PC-9 (cell line): ENCODE data around the gene CDC40. TPM values are rescaled to one million over a fixed set of nuclear protein-coding genes. Genes with fewer than 3 reads are reported as not detected.

Source experiments
- BruUV-seq: library from RNA; stranded (reverse); fragments of 400-500 nt; replicated peaks from 2 replicates; lab custom pipeline; 2021; lab: Mats Ljungman, UMichigan
- CTCF ChIA-PET: fragments of 300-600 bp; sonication (Branson Sonifier 250); formaldehyde crosslinking; loops from one replicate; lab custom pipeline; 2022; ENCODE audit warnings: antibody characterized with exemption; lab: Charles Lee
- POLR2A ChIA-PET: fragments of 300-600 bp; sonication (Branson Sonifier 250); formaldehyde crosslinking; loops from one replicate; lab custom pipeline; 2022; ENCODE audit warnings: antibody characterized with exemption; ENCODE audit not compliant: unreplicated experiment; lab: Charles Lee
- DNase-seq, 2 experiments: peaks; one replicate each; pipeline versions ENCODE4 v3.0.0 to v3.0.0-alpha.2; 2015 to 2022; ENCODE audit warnings: mixed read lengths in 1 of 2
- H2AFZ ChIP-seq: fragments of 200-600 bp; sonication (generic); 2 replicates; pipeline ENCODE4 v1.8.1; 2017; ENCODE audit warnings: antibody characterized with exemption
- H3F3A ChIP-seq: fragments of 200-600 bp; sonication (generic); 2 replicates; pipeline ENCODE4 v1.8.1; 2017; ENCODE audit warnings: antibody characterized with exemption, mild to moderate bottlenecking, low read depth; ENCODE audit not compliant: insufficient read depth
- H3K27ac ChIP-seq: fragments of 200-600 bp; sonication (generic); 2 replicates; pipeline ENCODE4 v1.6.1; 2016; ENCODE audit warnings: mixed run types
- H3K27me3 ChIP-seq: fragments of 200-600 bp; sonication (generic); 2 replicates; pipeline ENCODE4 v1.6.1; 2016; ENCODE audit warnings: low read depth, mixed run types; ENCODE audit not compliant: insufficient read depth
- H3K36me3 ChIP-seq: fragments of 200-600 bp; sonication (generic); 2 replicates; pipeline ENCODE4 v1.6.1; 2016; ENCODE audit warnings: low read depth, mixed run types
- H3K4me1 ChIP-seq: fragments of 200-600 bp; sonication (generic); replicated peaks from 2 replicates; pipeline ENCODE4 v1.6.1; 2016; ENCODE audit warnings: mixed run types; ENCODE audit not compliant: insufficient read depth
- H3K4me2 ChIP-seq: fragments of 200-600 bp; sonication (generic); 2 replicates; pipeline ENCODE4 v1.6.1; 2017; ENCODE audit warnings: mixed run types
- H3K4me3 ChIP-seq: fragments of 200-600 bp; sonication (generic); 2 replicates; pipeline ENCODE4 v1.6.1; 2016; ENCODE audit warnings: mixed run types
- H3K79me2 ChIP-seq: fragments of 200-600 bp; sonication (generic); 2 replicates; pipeline ENCODE4 v1.6.1; 2017; ENCODE audit warnings: low read depth, mixed run types
- H3K9me2 ChIP-seq: fragments of 200-600 bp; sonication (generic); 2 replicates; pipeline ENCODE4 v1.8.1; 2017; ENCODE audit warnings: mild to moderate bottlenecking; ENCODE audit not compliant: insufficient read depth
- H3K9me3 ChIP-seq: fragments of 200-600 bp; sonication (generic); 2 replicates; pipeline ENCODE4 v1.8.1; 2016; ENCODE audit warnings: low read depth; ENCODE audit not compliant: insufficient read depth
- H4K20me1 ChIP-seq: fragments of 200-600 bp; sonication (generic); 2 replicates; pipeline ENCODE4 v1.8.1; 2017; ENCODE audit not compliant: insufficient read depth
- CTCF ChIP-seq: fragments of 200-600 bp; sonication (generic); conservative IDR thresholded peaks from 2 replicates; pipeline ENCODE4 v1.6.1; 2017; ENCODE audit warnings: mixed run types, antibody characterized with exemption, mild to moderate bottlenecking, moderate library complexity
- EZH2 ChIP-seq: fragments of 200-600 bp; sonication (generic); IDR thresholded peaks from 2 replicates; pipeline ENCODE4 v1.8.0; 2017; ENCODE audit warnings: antibody characterized with exemption, low read depth
- intact Hi-C: fragments of 100-400 bp; cut with micrococcal nuclease; formaldehyde crosslinking; loops from one replicate; pipeline ENCODE4 v1.10.0; 2022; ENCODE audit not compliant: unreplicated experiment
- total RNA-seq: library from RNA; stranded (reverse); gene quantifications from 2 replicates; pipeline ENCODE4 v1.2.3, GENCODE V29; 2021

CDC40 gene
- total RNA-seq, 1 experiment from 2014 or later: 18.3 TPM

GRCh38 chr6:110214338-110214737 lies 34.1 kb downstream of the CDC40 start:
- Histone ChIP-seq H3K4me3 (no peak overlapping the region), H3K27ac (no peak overlapping the region), H3K4me1 (no peaks in the 10 kb centered on the region), H3K9me2 (no peaks in the 10 kb centered on the region), H3K4me2 (no peak overlapping the region), H2AFZ (no peak overlapping the region), H3K79me2 (no peaks in the 10 kb centered on the region), H3K27me3 (no peaks in the 10 kb centered on the region), H3F3A (no peaks in the 10 kb centered on the region), H4K20me1 (no peaks in the 10 kb centered on the region), H3K9me3 (no peaks in the 10 kb centered on the region), H3K36me3 (peaks cover 37% of the 10 kb centered on the region)
- intact Hi-C loops: no loop called here
- CTCF ChIA-PET: no interaction called here
- no TSS peak for BruUV-seq
- POLR2A ChIA-PET: no interaction called here
- no peak for DNase-seq
- no peak for TF ChIP-seq EZH2
- TF ChIP-seq CTCF: no peak

- POLR2A ChIA-PET: no interaction called here
- no TSS peak for BruUV-seq
- H3F3A ChIP-seq: no peaks in the 10 kb centered on the region
Observed at GRCh38 chr6:110216140-110216539, 35.9 kb downstream of the CDC40 start.

GRCh38 chr6:110217266-110217665 lies 37.0 kb downstream of the CDC40 start:
- ChIA-PET POLR2A (no interaction called here), CTCF (interaction anchor here (0.5 to 0.6 kb wide), 2 partner anchors 10 to 18 kb away, joined by 3 to 8 read pairs; no protein-coding TSS in a partner anchor)
- Histone ChIP-seq H3K36me3 (peaks cover 30% of the 10 kb centered on the region; the same call in 1 of the 2 replicates), H4K20me1 (no peaks in the 10 kb centered on the region), H3K27me3 (no peaks in the 10 kb centered on the region), H3K4me1 (no peaks in the 10 kb centered on the region), H3K79me2 (no peaks in the 10 kb centered on the region), H3K27ac (no peak overlapping the region), H3K9me2 (no peaks in the 10 kb centered on the region; the same call in 1 of the 2 replicates), H3F3A (no peaks in the 10 kb centered on the region), H3K9me3 (no peaks in the 10 kb centered on the region), H3K4me2 (no peak overlapping the region), H2AFZ (no peak overlapping the region), H3K4me3 (no peak overlapping the region)
- intact Hi-C loops: no loop called here
- no peak for TF ChIP-seq CTCF
- no TSS peak for BruUV-seq
- DNase-seq: no peak

More at GRCh38 chr6:110216140-110216539, 35.9 kb downstream of the CDC40 start:
- no peak overlapping the region for H3K4me3 ChIP-seq
- no peaks in the 10 kb centered on the region for H3K27me3 ChIP-seq
- no peak overlapping the region for H3K27ac ChIP-seq
- no peak for TF ChIP-seq EZH2
- no peak for TF ChIP-seq CTCF
- H2AFZ ChIP-seq: no peak overlapping the region
- no peak overlapping the region for H3K4me2 ChIP-seq
- no peaks in the 10 kb centered on the region for H3K9me3 ChIP-seq
- no peaks in the 10 kb centered on the region; the same call in 1 of the 2 replicates for H3K9me2 ChIP-seq
- no peak for DNase-seq
- intact Hi-C loops: no loop called here
- H3K4me1 ChIP-seq: no peaks in the 10 kb centered on the region
- no peaks in the 10 kb centered on the region for H4K20me1 ChIP-seq
- H3K36me3 ChIP-seq: peaks cover 39% of the 10 kb centered on the region; the same call in 1 of the 2 replicates
- no peaks in the 10 kb centered on the region for H3K79me2 ChIP-seq
- CTCF ChIA-PET: no interaction called here
